HG03025 (cell line): ENCODE results near the gene SPRN.
"Not testable (repeated sequence)": the region's sequence is repeated elsewhere in the genome, so short reads cannot be mapped to it uniquely, and the experiment has no call there.

Experiments
- ATAC-seq: cut with Tn5 transposase; IDR thresholded peaks from one replicate; pipeline ENCODE4 v1.9.1; 2021; ENCODE audit warnings: mild to moderate bottlenecking, moderate library complexity; ENCODE audit not compliant: unreplicated experiment, low FRiP score

Gene SPRN

GRCh38 chr10:133424601-133425000, at the start of gene SPRN:
SPRN (minus strand) TSS chr10:133424625; CDS start chr10:133423681, 944 bp downstream.
- ATAC-seq = not testable (repeated sequence)

GRCh38 chr10:133474027-133474426, 49.6 kb upstream of the SPRN start:
- no peak for ATAC-seq

GRCh38 chr10:133473270-133473669, 48.8 kb upstream of the SPRN start:
- ATAC-seq = no peak

GRCh38 chr10:133471300-133472109, 47.1 kb upstream of the SPRN start:
- no peak for ATAC-seq

- ATAC-seq = not testable (repeated sequence)
Measured at GRCh38 chr10:133469205-133469604, 44.8 kb upstream of the SPRN start.

- no peak for ATAC-seq
Measured at GRCh38 chr10:133467286-133467911, 43.0 kb upstream of the SPRN start.

GRCh38 chr10:133466683-133467275, 42.4 kb upstream of the SPRN start:
- no peak for ATAC-seq

- ATAC-seq = no peak
Measured at GRCh38 chr10:133465950-133466474, 41.6 kb upstream of the SPRN start.

GRCh38 chr10:133465191-133465949, 40.9 kb upstream of the SPRN start:
- ATAC-seq = no peak

- ATAC-seq = no peak
Measured at GRCh38 chr10:133464582-133465031, 40.2 kb upstream of the SPRN start.

- no peak for ATAC-seq
Measured at GRCh38 chr10:133462512-133463305, 38.3 kb upstream of the SPRN start.

- no peak for ATAC-seq
Measured at GRCh38 chr10:133461841-133462240, 37.4 kb upstream of the SPRN start.

GRCh38 chr10:133461027-133461426, 36.6 kb upstream of the SPRN start:
- ATAC-seq = no peak

- no peak for ATAC-seq
Measured at GRCh38 chr10:133460208-133460769, 35.9 kb upstream of the SPRN start.

- ATAC-seq = no peak
Measured at GRCh38 chr10:133459454-133460207, 35.2 kb upstream of the SPRN start.

- no peak for ATAC-seq
Measured at GRCh38 chr10:133458710-133459453, 34.5 kb upstream of the SPRN start.

GRCh38 chr10:133458021-133458709, 33.7 kb upstream of the SPRN start:
- no peak for ATAC-seq
